ENCODE measurements around the gene VN1R5.

The VN1R5 gene

GRCh38 chr1:247303216-247303615, 47.3 kb downstream of the VN1R5 start:
- DNase-seq = no peak

GRCh38 chr1:247304031-247304430, 48.2 kb downstream of the VN1R5 start:
- DNase-seq = no peak
